GM12873 (cell line): Measurements from ENCODE around the gene FRMD4A.

Source experiments
- TF ChIP-seq, protein P1 (sequence below): IDR thresholded peaks from 2 replicates; pipeline ENCODE4 v1.5.1; 2012; ENCODE audit warnings: low read depth, mild to moderate bottlenecking, moderate library complexity, low read length, control low read depth; ENCODE audit not compliant: insufficient read depth; ENCODE audit errors: missing control alignments

The FRMD4A gene

DNA sequence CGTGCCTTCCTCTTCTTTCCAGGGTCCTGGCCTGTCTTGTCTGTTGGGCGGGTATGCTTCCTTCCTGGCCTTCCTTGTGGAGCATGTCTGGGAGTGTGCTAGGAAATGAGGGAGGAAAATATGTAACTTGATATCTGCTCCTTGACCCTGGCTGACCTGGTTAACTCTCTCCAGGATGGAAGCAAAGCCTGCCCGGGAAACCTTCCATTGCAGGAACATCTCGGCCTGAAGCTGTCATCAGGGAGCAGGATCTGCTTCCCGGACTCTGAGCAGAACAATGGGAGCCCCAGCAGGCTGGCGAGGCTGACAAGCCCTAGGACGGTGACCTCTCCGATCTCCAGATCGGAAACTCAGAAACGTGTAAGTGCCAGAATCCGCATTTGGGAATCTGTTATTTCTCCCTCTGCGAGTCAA is 340.3 kb downstream of the FRMD4A start:
- TF ChIP-seq, protein P1, sequence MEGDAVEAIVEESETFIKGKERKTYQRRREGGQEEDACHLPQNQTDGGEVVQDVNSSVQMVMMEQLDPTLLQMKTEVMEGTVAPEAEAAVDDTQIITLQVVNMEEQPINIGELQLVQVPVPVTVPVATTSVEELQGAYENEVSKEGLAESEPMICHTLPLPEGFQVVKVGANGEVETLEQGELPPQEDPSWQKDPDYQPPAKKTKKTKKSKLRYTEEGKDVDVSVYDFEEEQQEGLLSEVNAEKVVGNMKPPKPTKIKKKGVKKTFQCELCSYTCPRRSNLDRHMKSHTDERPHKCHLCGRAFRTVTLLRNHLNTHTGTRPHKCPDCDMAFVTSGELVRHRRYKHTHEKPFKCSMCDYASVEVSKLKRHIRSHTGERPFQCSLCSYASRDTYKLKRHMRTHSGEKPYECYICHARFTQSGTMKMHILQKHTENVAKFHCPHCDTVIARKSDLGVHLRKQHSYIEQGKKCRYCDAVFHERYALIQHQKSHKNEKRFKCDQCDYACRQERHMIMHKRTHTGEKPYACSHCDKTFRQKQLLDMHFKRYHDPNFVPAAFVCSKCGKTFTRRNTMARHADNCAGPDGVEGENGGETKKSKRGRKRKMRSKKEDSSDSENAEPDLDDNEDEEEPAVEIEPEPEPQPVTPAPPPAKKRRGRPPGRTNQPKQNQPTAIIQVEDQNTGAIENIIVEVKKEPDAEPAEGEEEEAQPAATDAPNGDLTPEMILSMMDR, result no peak

DNA sequence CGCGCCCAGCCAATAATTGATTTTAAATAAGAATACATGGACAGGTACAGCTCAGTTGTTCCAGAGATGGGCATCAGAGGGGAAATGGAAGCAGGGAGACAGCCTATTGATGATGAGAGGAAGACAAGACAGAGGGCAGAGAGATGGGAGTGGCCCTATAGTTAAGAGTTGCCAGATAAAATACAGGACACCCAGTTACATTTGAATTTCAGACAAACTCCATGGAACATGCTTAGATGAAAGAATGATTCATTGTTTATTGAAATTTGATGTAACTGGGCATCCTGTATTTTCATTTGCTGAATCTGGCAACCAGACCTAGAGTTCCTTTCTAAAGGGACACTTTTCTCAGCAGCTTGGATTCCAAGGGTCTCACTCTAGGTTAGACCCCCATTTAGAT is 341.1 kb downstream of the FRMD4A start:
- TF ChIP-seq, protein P1, result no peak

DNA sequence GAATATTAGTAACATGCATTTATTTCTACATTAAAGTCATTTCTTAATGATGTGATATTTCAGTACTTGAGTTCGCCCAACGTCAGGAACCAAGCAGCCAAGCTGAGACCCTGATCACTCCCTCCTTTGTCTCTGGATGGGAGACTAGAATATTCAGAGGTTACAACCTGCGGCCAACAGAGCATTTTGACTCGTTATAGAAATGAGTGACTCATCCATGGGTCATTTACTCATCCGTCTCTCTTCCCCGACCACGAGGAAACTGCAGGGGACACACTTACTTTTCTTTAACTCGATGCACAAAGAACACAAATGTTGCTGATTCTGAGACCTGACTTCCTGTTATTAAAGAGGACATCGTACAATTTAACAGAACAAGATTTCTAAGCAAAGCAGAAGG is 343.3 kb downstream of the FRMD4A start:
- TF ChIP-seq, protein P1, result no peak

DNA sequence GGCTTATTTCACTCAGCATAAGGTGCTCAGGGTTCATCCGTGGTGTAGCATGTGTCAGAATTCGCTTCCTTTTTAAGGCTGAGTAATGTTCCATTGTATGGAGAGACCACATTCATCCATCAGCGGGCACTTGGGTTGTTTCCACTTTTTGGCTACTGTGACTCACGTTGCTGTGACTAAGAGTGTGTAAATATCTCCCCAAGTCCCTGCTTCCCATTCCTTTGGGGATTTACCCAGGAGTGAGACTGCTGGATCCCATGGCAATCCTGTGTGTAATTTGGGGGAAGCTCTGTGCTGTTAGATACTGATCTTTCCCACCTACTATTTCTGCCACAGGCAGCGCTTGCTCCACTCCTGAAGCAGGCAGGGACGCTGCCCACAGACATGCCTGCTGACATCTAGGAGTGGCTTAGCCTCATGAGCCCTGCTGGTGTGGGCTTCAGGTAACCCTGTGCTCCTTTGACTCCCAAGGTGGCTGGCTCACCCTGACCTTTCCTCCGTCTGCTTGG is 346.0 kb downstream of the FRMD4A start:
- TF ChIP-seq, protein P1, result no peak

DNA sequence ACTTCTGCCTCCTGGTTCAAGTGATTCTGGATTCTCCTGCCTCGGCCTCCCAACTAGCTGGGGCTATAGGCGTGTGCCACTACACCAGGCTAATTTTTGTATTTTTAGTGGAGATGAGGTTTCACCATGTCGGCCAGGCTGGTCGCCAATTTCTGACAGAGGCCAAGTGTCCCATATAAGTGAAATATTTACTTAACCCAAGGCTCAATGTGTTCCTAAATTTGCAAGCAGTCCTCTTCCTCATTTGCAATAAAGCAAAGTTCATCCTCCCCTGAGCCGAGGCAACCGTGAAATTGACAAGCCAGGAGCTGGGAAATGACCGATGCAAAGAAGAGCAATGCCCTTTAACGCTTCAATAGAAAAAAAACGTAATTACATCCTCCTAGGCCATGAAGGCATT is 347.7 kb downstream of the FRMD4A start:
- TF ChIP-seq, protein P1, result no peak

DNA sequence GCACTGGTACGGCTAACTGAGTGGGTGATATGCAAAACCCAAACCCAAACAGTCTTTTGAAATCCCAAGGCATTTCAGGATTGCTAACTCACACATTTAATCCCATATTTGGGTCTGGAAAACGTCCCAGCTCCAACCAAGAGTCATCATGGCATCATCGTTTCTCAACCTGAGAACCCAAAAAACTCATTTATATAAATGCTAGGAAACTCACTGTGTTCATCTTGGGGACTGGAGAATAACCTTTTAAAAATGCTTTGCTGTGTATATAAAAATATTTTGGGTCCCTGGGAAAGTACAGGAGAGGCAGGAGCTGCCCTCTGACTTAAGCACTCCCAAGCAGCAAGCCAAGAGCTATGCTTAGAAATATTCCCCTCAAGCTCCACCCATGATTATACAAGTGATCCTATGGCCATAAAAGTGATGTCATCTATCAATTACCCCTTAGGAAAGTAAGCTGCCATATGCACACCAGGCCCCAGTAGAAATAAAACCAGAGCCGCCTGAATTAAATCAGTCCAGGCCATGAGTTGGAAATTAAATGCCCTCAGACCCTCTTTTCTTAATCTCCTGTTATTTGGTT is 352.1 kb downstream of the FRMD4A start:
- TF ChIP-seq, protein P1, result no peak

DNA sequence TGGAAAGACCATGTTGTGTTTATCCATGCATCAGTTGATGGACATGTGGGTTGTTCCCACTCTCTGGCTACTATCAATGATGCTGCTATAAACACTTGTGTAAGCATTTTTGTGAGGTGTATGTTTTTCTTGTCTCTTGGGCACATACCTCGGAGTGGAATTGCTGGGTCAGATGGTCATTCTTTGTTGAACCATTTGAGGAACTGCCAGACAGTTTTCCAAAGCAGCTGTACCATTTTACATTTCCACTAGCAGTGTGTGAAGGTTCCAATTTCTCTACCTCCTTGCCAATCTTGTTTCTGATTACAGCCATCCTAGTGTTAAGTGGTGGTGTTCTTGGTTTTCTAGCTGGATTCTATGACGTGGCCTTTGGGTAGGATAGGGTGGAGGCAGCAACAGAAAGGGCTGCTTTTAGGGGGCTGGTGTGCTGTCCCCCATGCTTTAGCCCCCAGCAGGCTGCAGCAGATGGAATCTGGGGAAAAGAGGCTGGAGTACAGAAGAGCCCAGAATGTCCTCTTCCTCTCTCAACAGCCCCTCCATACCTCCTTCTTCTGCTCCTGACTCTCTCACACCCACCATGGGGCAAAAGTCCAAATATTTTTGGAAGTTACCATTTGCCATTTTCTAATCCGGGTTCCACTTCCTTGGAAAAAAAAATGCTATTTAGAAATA is 352.7 kb downstream of the FRMD4A start:
- TF ChIP-seq, protein P1, result no peak
